Large intestine (tissue), 12 donors: ENCODE measurements around the gene GMEB1. TPM values are rescaled to one million over a fixed set of nuclear protein-coding genes. Genes with fewer than 3 reads are reported as not detected.
"Not testable (repeated sequence)": the region's sequence is repeated elsewhere in the genome, so short reads cannot be mapped to it uniquely, and the experiment has no call there.

ENCODE experiments used
- DNase-seq, 2 donors: peaks; one replicate each; pipeline versions ENCODE4 v3.0.0 to v3.0.0-alpha.2; 2013
- H3K27ac ChIP-seq: one replicate; pipeline ENCODE4 v1.5.1; 2013; ENCODE audit warnings: low read length
- H3K27me3 ChIP-seq: 2 replicates; pipeline ENCODE4 v1.6.1; 2013; ENCODE audit warnings: low read length; ENCODE audit not compliant: control insufficient read depth, insufficient read depth
- H3K36me3 ChIP-seq: 2 replicates; pipeline ENCODE4 v1.6.1; 2013; ENCODE audit warnings: low read length; ENCODE audit not compliant: control insufficient read depth, insufficient read depth
- H3K4me1 ChIP-seq: one replicate; pipeline ENCODE4 v1.6.1; 2013; ENCODE audit warnings: low read length; ENCODE audit not compliant: control insufficient read depth, insufficient read depth
- H3K4me3 ChIP-seq: one replicate; pipeline ENCODE4 v1.5.1; 2013; ENCODE audit warnings: low read length
- H3K9me3 ChIP-seq: one replicate; pipeline ENCODE4 v1.6.1; 2013; ENCODE audit warnings: mild to moderate bottlenecking, low read depth, low read length, moderate library complexity; ENCODE audit not compliant: control insufficient read depth
- WGBS: methylation state at CpG from one replicate; pipeline ENCODE4 v1.1.5; 2013; ENCODE audit warnings: low lambda C conversion rate; ENCODE audit not compliant: insufficient coverage; 5-methylcytosine and 5-hydroxymethylcytosine counted together
- long read RNA-seq, 11 donors: transcript quantifications; one replicate each; lab custom pipeline, GENCODE V29; 2026
- polyA plus RNA-seq: library from polyadenylated mRNA; unstranded; fragments of 120-200 nt; gene quantifications from one replicate; pipeline ENCODE4 v1.2.1, GENCODE V29; 2013

Gene GMEB1
- polyA plus RNA-seq: 11.6 TPM
- long read RNA-seq, donor 1, full-length matches to known transcripts: 2 of 2 reads
- long read RNA-seq, donor 1, partial matches to known transcripts: 0 of 2 reads
- long read RNA-seq, donor 1, other reads (novel, unspliced or antisense): 0 of 2 reads
- long read RNA-seq, donor 2, full-length matches to known transcripts: 2 of 2 reads
- long read RNA-seq, donor 2, partial matches to known transcripts: 0 of 2 reads
- long read RNA-seq, donor 2, other reads (novel, unspliced or antisense): 0 of 2 reads
- long read RNA-seq, donor 3: 0 reads
- long read RNA-seq, donor 4, full-length matches to known transcripts: 1 of 1 reads
- long read RNA-seq, donor 4, partial matches to known transcripts: 0 of 1 reads
- long read RNA-seq, donor 4, other reads (novel, unspliced or antisense): 0 of 1 reads
- long read RNA-seq, donor 5, full-length matches to known transcripts: 1 of 1 reads
- long read RNA-seq, donor 5, partial matches to known transcripts: 0 of 1 reads
- long read RNA-seq, donor 5, other reads (novel, unspliced or antisense): 0 of 1 reads
- long read RNA-seq, donor 6, full-length matches to known transcripts: 3 of 3 reads
- long read RNA-seq, donor 6, partial matches to known transcripts: 0 of 3 reads
- long read RNA-seq, donor 6, other reads (novel, unspliced or antisense): 0 of 3 reads
- long read RNA-seq, donor 7, full-length matches to known transcripts: 2 of 2 reads
- long read RNA-seq, donor 7, partial matches to known transcripts: 0 of 2 reads
- long read RNA-seq, donor 7, other reads (novel, unspliced or antisense): 0 of 2 reads
- long read RNA-seq, donor 8: 0 reads
- long read RNA-seq, donor 9: 0 reads
- long read RNA-seq, donor 10, full-length matches to known transcripts: 1 of 1 reads
- long read RNA-seq, donor 10, partial matches to known transcripts: 0 of 1 reads
- long read RNA-seq, donor 10, other reads (novel, unspliced or antisense): 0 of 1 reads
- long read RNA-seq, donor 11, full-length matches to known transcripts: 2 of 2 reads
- long read RNA-seq, donor 11, partial matches to known transcripts: 0 of 2 reads
- long read RNA-seq, donor 11, other reads (novel, unspliced or antisense): 0 of 2 reads

DNA sequence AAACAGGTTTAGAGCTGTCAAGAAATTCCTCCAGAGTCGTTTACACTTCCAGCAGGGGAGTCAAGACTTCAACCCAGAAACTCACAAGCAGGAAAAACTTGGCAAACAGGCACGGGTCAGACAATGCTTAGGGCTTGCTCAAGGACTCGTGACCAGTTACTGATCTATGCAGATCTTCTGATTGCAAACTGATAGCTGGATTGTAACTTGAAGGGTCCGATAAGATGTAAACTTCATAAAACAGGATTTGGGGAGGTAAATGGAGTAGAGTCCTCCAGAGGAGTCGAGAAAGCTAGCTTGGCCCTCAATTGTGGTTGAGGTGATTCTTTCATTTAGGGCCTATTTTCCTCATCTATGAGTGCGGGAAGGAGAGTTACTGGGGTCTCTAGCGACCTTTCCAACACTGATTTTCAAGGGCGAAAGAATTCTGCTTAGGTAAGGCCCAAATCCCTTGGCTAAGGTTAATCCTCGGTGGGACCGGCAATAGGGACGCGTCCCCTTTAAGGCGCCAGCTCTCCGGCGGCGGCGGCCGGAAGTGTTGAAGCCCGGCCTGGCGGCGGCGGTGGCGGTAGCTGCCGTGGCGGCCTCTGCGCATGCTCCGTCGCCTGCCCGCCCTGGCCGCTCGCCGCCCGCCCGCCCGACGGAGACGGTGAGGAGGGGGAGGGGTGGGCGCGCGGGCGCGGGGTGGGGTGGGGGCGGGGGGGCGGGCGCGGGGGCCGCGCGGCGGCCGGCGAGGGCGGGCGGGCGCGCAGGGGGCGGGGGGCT, at the start of gene GMEB1:
TSS of gene GMEB1 (plus strand) at position 594 of the 765 bp plus-strand sequence. CDS start 14,829 bp downstream, outside the sequence.
- Histone ChIP-seq H3K4me3 (peak within 1 kb of the TSS; percentile 92), H3K4me1 (peaks cover 8% of the 10 kb centered on the region), H3K27ac (peak within 1 kb of the TSS; percentile 100), H3K9me3 (no peaks in the 10 kb centered on the region), H3K36me3 (no peaks in the 10 kb centered on the region), H3K27me3 (no peaks in the 10 kb centered on the region)
- 7% methylated on average over 2 of the region's 57 CpGs for WGBS
- peak; percentile 80 to 90 for DNase-seq

DNA sequence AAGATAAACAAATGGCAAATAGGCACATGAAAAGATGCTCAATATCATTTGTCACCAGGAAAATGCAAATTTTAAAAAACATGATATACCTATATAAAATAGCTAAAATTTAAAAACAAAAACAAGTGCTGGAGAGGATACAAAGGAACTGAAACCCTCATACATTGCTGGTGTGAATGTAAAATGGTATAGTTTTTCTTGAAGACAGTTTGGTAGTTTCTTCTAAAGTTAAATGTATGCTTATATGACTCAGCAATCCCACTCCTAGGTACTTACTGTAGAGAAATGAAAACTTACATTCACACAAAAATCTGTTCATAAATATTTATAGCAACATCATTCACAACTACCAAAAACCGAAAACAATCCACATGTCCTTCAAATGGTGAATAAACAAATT, 36.9 kb upstream of the GMEB1 start:
- H3K4me3 ChIP-seq: no peak overlapping the region
- H3K27me3 ChIP-seq: no peaks in the 10 kb centered on the region
- no peaks in the 10 kb centered on the region for H3K36me3 ChIP-seq
- WGBS: 100% methylated on average over 1 of the region's 1 CpG
- DNase-seq: no peak
- H3K4me1 ChIP-seq: no peaks in the 10 kb centered on the region
- no peaks in the 10 kb centered on the region for H3K9me3 ChIP-seq
- H3K27ac ChIP-seq: no peak overlapping the region

DNA sequence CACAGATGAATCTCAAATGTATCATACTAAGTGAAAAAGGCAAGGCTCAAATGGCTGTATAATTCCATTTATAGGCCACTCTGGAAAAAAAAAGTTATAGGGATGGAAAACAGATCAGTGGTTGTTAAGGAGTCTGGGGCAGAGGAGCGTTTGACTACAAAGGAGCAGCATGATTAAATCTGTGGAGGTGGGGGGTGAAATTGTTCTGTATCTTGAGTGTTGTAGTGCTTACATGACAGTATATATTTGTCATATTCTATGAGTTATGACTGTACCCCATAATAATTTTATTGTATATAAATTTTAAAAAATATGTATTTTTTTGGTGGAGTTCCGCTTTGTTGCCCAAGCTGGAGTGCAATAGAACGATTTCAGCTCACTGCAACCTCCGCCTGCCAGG, 36.0 kb upstream of the GMEB1 start:
- Histone ChIP-seq H3K27me3 (no peaks in the 10 kb centered on the region), H3K4me3 (no peak overlapping the region), H3K4me1 (no peaks in the 10 kb centered on the region), H3K27ac (no peak overlapping the region), H3K36me3 (no peaks in the 10 kb centered on the region), H3K9me3 (no peaks in the 10 kb centered on the region)
- no CpG with 5 or more reads among the region's 4 CpGs for WGBS
- no peak for DNase-seq

GRCh38 chr1:28640766-28641165, 27.8 kb upstream of the GMEB1 start:
- Histone ChIP-seq H3K36me3 (no peaks in the 10 kb centered on the region), H3K27ac (no peak overlapping the region), H3K27me3 (no peaks in the 10 kb centered on the region), H3K9me3 (no peaks in the 10 kb centered on the region), H3K4me3 (no peak overlapping the region), H3K4me1 (no peaks in the 10 kb centered on the region)
- no CpG with 5 or more reads among the region's 1 CpG for WGBS
- DNase-seq: no peak

DNA sequence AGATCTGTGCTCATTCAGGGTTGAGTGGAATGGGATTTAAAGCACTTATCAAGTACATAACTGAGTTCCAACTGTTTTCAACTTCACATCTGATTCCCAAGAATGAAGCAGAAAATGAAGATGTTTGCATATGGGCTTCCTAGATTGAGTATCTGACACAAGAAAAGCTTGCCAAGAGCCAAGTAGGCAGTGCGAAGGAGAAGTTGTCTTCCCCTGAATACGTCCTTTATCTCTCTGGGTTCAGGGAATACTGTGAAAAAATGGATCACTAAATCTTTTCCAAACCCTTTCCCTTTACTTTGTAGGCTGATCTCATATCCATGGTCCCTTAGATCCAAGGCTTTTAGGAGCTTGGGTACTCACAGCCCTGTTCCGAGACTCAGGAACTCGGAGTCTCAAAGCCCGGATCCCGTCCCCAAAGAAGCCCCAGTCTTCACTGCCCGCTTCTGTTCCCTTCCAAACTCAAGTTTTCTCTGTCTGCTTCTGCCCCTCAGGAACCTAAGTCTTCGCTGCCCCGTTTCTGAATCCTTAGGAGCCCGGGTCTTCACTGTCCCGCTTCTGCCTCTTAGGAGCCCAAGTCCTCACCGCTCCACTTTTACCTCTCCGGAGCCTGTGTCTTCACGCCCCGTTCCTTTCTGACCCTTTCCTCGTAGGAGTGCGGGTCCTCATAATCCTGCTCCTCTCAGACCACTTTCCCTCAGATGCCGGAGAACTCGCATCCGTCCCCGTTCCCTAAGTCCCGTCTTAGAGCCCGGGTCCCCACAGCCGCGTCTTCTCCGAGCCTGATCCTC, 26.3 kb upstream of the GMEB1 start:
- 0% methylated on average over 2 of the region's 26 CpGs for WGBS

GRCh38 chr1:28642847-28643635, 25.5 kb upstream of the GMEB1 start, which contains the start of gene TAF12:
Gene TAF12, minus strand, starts transcription at chr1:28643067. Its CDS starts 20,986 bp downstream, at chr1:28622081.
- Histone ChIP-seq H3K9me3 (no peaks in the 10 kb centered on the region), H3K27ac (peak within 1 kb of the TSS; percentile 84), H3K4me3 (peak within 1 kb of the TSS; percentile 59), H3K36me3 (no peaks in the 10 kb centered on the region), H3K4me1 (peaks cover 9% of the 10 kb centered on the region), H3K27me3 (no peaks in the 10 kb centered on the region)
- no CpG with 5 or more reads among the region's 49 CpGs for WGBS
- DNase-seq: peak; percentile 97 to 98

More for the DNA sequence above, 26.3 kb upstream of the GMEB1 start:
- no peaks in the 10 kb centered on the region for H3K9me3 ChIP-seq
- no peaks in the 10 kb centered on the region for H3K27me3 ChIP-seq
- peak overlapping the region; percentile 84 for H3K27ac ChIP-seq
- peak overlapping the region; percentile 59 for H3K4me3 ChIP-seq
- DNase-seq: no peak
- H3K4me1 ChIP-seq: peaks cover 2% of the 10 kb centered on the region
- no peaks in the 10 kb centered on the region for H3K36me3 ChIP-seq

DNA sequence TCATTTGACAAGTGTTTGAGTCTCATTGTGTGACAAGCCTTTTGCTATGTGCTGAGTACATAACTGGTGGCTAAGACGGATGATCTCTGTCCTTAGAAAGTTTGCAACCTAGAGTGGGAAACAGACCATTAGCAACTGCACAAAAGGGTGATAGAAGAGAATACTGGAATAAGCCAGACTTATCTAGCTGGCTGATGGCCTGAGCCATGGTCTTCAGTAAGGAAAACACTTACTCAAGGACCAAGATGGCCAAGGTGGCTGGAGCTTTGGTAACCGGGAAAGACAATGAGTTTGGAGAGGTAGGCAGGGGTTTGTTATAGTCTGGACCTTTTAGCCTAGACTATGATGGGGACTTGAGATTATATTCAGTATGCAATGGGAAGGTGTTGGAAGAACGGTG, 24.1 kb upstream of the GMEB1 start:
- DNase-seq: no peak
- Histone ChIP-seq H3K4me1 (peaks cover 11% of the 10 kb centered on the region), H3K9me3 (no peaks in the 10 kb centered on the region), H3K27me3 (no peaks in the 10 kb centered on the region), H3K36me3 (no peaks in the 10 kb centered on the region), H3K27ac (no peak overlapping the region), H3K4me3 (no peak overlapping the region)
- no CpG with 5 or more reads among the region's 3 CpGs for WGBS

GRCh38 chr1:28645406-28645805, 23.2 kb upstream of the GMEB1 start:
- peaks cover 11% of the 10 kb centered on the region for H3K4me1 ChIP-seq
- not testable (repeated sequence) for H3K9me3 ChIP-seq, H3K4me3 ChIP-seq, H3K27me3 ChIP-seq, H3K36me3 ChIP-seq, DNase-seq, H3K27ac ChIP-seq
- no CpG with 5 or more reads among the region's 11 CpGs for WGBS

GRCh38 chr1:28646040-28646439, 22.5 kb upstream of the GMEB1 start:
- WGBS: no CpG with 5 or more reads among the region's 1 CpG
- DNase-seq: no peak
- H3K4me3 ChIP-seq: no peak overlapping the region
- no peaks in the 10 kb centered on the region for H3K27me3 ChIP-seq
- H3K9me3 ChIP-seq: no peaks in the 10 kb centered on the region
- H3K27ac ChIP-seq: no peak overlapping the region
- no peaks in the 10 kb centered on the region for H3K36me3 ChIP-seq
- H3K4me1 ChIP-seq: peaks cover 11% of the 10 kb centered on the region
